Esophagus squamous epithelium (tissue), 5 donors: ENCODE measurements around the gene CDK11B. TPM values are rescaled to one million over a fixed set of nuclear protein-coding genes. Genes with fewer than 3 reads are reported as not detected.

Experiments used
- DNase-seq: peaks from one replicate; lab custom pipeline; 2025; lab: John Stamatoyannopoulos, UW
- H3K27ac ChIP-seq, 4 donors: fragments of 200-600 bp; sonication (generic); one replicate each; pipeline ENCODE4 v1.5.1; 2016 to 2019; ENCODE audit warnings: mild to moderate bottlenecking in 1 of 4
- H3K27me3 ChIP-seq, 4 donors: fragments of 200-600 bp; sonication (generic); 1 replicate in 3 of 4; 2 replicates in 1 of 4; pipeline versions ENCODE4 v1.5.1 to v1.6.0; 2017 to 2021; ENCODE audit warnings: antibody characterized with exemption in 1 of 4
- H3K36me3 ChIP-seq, 3 donors: fragments of 200-600 bp; sonication (generic); one replicate each; pipeline ENCODE4 v1.5.1; 2016 to 2019
- H3K4me1 ChIP-seq, 3 donors: fragments of 200-600 bp; sonication (generic); one replicate each; pipeline ENCODE4 v1.5.1; 2017 to 2019
- H3K4me3 ChIP-seq, 4 donors: fragments of 200-600 bp; sonication (generic); 1 replicate in 3 of 4; 2 replicates in 1 of 4; pipeline ENCODE4 v1.5.1; 2016 to 2019; ENCODE audit warnings: mild to moderate bottlenecking in 2 of 4, moderate library complexity in 1 of 4
- H3K9me3 ChIP-seq, 3 donors: fragments of 200-600 bp; sonication (generic); one replicate each; pipeline ENCODE4 v1.5.1; 2016 to 2019
- POLR2A ChIP-seq, 4 donors: fragments of 450-650 bp; IDR thresholded peaks; one replicate each; pipeline ENCODE4 v1.6.1; 2017; ENCODE audit warnings: antibody characterized with exemption in 4 of 4, mild to moderate bottlenecking in 4 of 4, moderate library complexity in 3 of 4
- WGBS, 2 donors: methylation state at CpG; one replicate each; pipeline ENCODE4 v1.1.5; 2018; 5-methylcytosine and 5-hydroxymethylcytosine counted together
- intact Hi-C: fragments of 100-400 bp; cut with DNase I; formaldehyde crosslinking; loops from one replicate; pipeline ENCODE4 v1.15.0; 2022
- total RNA-seq, 4 donors: library from RNA; depleted of rRNA; stranded (reverse); fragments of >200 nt; gene quantifications; one replicate each; pipeline ENCODE4 v1.1.0, GENCODE V29; 2016
- TF ChIP-seq, protein P1 (sequence below), 6 experiments: fragments of 450-650 bp in 4 of 6; fragments of 200-600 bp in 2 of 6; sonication (generic) in 2 of 6; IDR thresholded peaks; one replicate each; pipeline ENCODE4 v1.5.1; 2016 to 2019; ENCODE audit warnings: antibody characterized with exemption in 6 of 6, mild to moderate bottlenecking in 4 of 6, moderate library complexity in 4 of 6
- donor health status: DM: yes; HTN: yes; CAD: no.

CDK11B gene
- total RNA-seq, 4 donors from 2014 or later = 10.1 to 17.2 (median 13.7) TPM

DNA sequence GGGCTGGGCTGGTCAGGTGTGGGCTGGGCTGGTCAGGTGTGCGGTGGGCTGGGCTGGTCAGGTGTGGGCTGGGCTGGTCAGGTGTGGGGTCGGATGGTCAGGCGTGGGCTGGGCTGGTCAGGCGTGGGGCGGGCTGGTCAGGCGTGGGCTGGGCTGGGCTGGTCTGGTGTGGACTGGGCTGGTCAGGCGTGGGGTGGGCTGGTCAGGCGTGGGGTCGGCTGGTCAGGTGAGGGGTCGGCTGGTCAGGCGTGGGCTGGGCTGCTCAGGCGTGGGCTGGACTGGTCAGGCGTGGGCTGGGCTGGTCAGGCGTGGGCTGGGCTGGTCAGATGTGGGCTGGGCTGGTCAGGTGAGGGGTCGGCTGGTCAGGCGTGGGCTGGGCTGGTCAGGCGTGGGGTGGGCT lies 53.1 kb downstream of the CDK11B start:
- TF ChIP-seq POLR2A (IDR thresholded peaks at IDR 0.05) = no peak
- TF ChIP-seq, protein P1, sequence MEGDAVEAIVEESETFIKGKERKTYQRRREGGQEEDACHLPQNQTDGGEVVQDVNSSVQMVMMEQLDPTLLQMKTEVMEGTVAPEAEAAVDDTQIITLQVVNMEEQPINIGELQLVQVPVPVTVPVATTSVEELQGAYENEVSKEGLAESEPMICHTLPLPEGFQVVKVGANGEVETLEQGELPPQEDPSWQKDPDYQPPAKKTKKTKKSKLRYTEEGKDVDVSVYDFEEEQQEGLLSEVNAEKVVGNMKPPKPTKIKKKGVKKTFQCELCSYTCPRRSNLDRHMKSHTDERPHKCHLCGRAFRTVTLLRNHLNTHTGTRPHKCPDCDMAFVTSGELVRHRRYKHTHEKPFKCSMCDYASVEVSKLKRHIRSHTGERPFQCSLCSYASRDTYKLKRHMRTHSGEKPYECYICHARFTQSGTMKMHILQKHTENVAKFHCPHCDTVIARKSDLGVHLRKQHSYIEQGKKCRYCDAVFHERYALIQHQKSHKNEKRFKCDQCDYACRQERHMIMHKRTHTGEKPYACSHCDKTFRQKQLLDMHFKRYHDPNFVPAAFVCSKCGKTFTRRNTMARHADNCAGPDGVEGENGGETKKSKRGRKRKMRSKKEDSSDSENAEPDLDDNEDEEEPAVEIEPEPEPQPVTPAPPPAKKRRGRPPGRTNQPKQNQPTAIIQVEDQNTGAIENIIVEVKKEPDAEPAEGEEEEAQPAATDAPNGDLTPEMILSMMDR (IDR thresholded peaks at IDR 0.05) = no peak
- intact Hi-C loops = no loop called here
- H3K4me3 ChIP-seq = no peak overlapping the region
- no CpG with 5 or more reads among the region's 17 CpGs for WGBS, 2 donors
- no peak for DNase-seq
- H3K9me3 ChIP-seq = no peaks in the 10 kb centered on the region
- H3K36me3 ChIP-seq = no peaks in the 10 kb centered on the region
- no peak overlapping the region for H3K27ac ChIP-seq
- H3K27me3 ChIP-seq = peaks cover 0 to 38% (median 2%) of the 10 kb centered on the region in 4 donors
- H3K4me1 ChIP-seq = peaks cover 2 to 4% (median 3%) of the 10 kb centered on the region in 3 donors

DNA sequence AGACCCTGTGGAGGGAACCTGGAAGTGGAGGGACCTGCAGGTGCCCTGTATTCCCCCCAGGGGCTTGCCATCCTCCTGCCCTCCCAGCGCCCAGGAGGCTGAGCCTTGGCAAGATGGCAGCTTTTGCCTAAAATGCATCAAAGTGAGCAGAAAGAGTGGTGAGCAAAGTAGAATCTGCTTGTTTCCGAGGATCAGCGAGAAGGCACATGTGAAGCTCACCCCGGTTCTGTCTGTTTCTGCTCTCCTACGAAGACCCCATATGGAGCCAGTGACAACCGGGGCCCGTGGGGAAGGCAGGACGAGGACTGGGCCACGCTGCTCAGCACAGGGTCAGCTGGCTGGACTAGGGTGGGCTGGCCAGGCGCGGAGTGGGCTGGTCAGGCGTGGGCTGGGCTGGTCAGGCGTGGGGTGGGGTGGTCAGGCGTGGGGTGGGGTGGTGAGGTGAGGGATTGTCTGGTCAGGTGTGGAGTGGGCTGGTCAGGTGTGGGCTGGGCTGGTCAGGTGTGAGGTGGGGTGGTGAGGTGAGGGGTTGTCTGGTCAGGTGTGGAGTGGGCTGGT lies 53.7 kb downstream of the CDK11B start:
- Histone ChIP-seq H3K4me3 (no peak overlapping the region), H3K9me3 (no peaks in the 10 kb centered on the region), H3K27ac (no peak overlapping the region), H3K36me3 (no peaks in the 10 kb centered on the region), H3K27me3 (peaks cover 0 to 44% (median 2%) of the 10 kb centered on the region in 4 donors), H3K4me1 (peaks cover 6 to 10% (median 9%) of the 10 kb centered on the region in 3 donors)
- WGBS, 2 donors = 77 to 83% methylated on average over 2 to 9 of the region's 14 CpGs
- intact Hi-C loops = no loop called here
- no peak for DNase-seq
- no peak for TF ChIP-seq POLR2A (IDR thresholded peaks at IDR 0.05)
- TF ChIP-seq, protein P1 (IDR thresholded peaks at IDR 0.05) = no peak

DNA sequence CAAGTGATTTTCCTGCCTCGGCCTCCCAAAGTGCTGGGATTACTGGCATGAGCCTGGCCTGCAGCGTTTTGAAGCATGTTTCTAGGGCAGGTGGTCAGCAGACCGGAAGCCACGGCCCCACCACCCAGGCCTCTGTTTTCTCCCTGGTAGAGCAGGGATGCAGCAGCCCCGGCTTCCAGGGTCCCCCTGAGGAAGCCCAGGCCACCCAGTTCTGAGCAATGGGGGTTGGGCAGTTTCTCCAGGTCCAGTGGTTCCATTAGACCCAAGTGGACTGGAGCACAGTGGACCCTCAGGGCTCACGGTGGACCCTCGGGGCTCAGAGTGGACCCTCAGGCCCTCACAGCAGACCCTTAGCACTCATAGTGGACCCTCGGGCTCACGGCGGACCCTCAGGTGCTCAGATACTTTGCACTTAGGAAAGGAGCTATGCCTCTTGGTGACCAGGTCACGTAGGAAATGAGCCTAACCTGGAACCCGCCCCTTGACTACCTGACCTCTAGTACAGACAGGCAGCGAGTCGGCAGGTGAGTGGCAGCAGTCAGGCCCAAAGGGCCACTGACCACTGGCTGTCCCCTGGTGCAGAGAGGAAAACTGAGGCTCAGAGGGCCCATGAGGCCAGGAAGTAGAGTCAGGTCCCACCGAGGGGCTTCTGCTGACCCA lies 54.3 kb downstream of the CDK11B start:
- H3K27me3 ChIP-seq = peaks cover 0 to 46% (median 2%) of the 10 kb centered on the region in 4 donors
- H3K9me3 ChIP-seq = no peaks in the 10 kb centered on the region
- TF ChIP-seq POLR2A (IDR thresholded peaks at IDR 0.05) = no peak
- TF ChIP-seq, protein P1 (IDR thresholded peaks at IDR 0.05) = no peak
- H3K27ac ChIP-seq = no peak overlapping the region
- 81% methylated on average over 3 of the region's 15 CpGs; no CpG with 5 or more reads in 1 of the 2 donors for WGBS, 2 donors
- H3K36me3 ChIP-seq = no peaks in the 10 kb centered on the region
- intact Hi-C loops = no loop called here
- H3K4me3 ChIP-seq = no peak overlapping the region
- H3K4me1 ChIP-seq = peaks cover 6 to 14% (median 11%) of the 10 kb centered on the region in 3 donors
- DNase-seq = no peak

DNA sequence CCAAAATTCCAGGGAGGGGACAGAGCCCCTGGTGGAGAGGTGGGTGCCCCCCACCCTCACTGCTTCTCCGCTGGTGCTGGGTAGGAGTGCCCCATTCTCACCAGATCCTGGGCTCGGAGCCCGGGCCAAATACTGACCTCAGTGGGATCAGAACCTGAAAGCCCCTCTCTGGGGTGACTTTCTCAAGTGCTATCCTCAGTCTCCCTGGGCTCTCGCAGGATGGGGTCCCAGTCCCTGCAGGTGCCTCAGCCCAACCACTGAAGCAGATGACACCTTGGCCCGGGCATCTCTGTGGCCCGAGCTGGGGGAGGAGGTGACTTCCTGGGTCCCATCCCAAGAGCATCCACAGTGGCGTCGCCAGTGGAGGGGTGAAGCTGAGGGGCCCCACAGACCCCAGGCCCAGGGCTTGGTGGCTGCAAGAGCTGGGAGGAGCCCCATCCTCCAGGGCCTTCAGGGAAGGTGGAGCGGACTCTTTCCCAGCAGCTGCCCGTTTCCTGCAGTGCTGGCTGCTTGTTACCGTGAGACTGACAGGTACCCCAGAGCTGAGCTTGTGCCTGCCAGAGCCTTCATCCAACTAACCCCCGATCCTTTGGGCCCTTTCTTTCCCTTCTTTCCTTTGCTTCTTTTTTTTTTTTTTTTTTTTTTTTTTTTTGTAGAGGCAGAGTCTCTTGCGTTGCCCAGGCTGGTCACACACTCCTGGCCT lies 55.0 kb downstream of the CDK11B start:
- WGBS, 2 donors = 51 to 69% methylated on average over 4 to 6 of the region's 13 CpGs
- no peak for TF ChIP-seq POLR2A (IDR thresholded peaks at IDR 0.05)
- TF ChIP-seq, protein P1 (IDR thresholded peaks at IDR 0.05) = no peak
- no peaks in the 10 kb centered on the region for H3K36me3 ChIP-seq
- intact Hi-C loops = no loop called here
- no peaks in the 10 kb centered on the region for H3K9me3 ChIP-seq
- no peak for DNase-seq
- no peak overlapping the region for H3K27ac ChIP-seq
- no peak overlapping the region for H3K4me3 ChIP-seq
- peaks cover 0 to 53% (median 2%) of the 10 kb centered on the region in 4 donors for H3K27me3 ChIP-seq
- H3K4me1 ChIP-seq = peaks cover 11 to 20% (median 18%) of the 10 kb centered on the region in 3 donors
